AG08395 (cell line): Measurements from ENCODE around the gene GPC5.

Source experiments
- DNase-seq: peaks from one replicate; pipeline ENCODE4 v3.0.0; 2012; ENCODE audit warnings: mixed read lengths, low spot score

GPC5 gene

GRCh38 chr13:91454666-91455065 lies 56.2 kb downstream of the GPC5 start:
- DNase-seq = no peak

DNA sequence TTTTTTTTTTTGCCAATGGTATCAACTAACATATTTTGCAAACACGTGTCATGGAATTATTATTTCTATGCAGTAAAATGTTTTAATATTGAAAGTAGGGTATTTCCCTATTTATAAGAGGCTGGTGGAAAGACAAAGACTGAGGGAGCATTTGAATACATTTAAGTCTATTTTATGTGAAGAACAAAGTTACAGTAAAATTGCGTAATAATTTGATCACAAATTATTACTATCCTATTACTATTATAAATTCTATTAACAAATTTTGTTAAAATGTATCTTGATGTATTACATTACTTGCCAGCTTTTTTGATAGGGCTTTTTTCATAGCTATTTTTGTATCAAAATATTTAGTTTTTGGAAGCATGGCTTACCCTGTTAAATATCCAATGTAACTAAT lies 58.4 kb downstream of the GPC5 start:
- DNase-seq = no peak

DNA sequence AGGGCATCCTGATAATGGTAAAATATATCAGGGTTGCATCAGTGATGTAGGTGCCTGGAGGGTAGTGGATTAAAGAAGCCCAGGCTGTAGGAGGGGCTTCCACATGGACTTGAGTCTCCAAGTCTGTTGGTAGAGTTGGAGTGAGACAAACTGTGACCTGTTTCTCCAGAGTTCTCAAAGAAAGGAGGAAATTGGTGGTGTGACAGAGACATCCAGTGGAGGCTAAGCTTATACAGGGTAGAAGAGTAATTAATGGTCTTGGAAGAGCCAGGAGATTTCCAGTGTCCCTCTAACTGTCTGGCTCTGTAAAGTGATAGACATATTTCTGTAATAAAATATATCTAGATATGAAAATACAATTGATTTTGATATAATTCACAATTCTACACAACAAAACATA lies 61.1 kb downstream of the GPC5 start:
- no peak for DNase-seq

DNA sequence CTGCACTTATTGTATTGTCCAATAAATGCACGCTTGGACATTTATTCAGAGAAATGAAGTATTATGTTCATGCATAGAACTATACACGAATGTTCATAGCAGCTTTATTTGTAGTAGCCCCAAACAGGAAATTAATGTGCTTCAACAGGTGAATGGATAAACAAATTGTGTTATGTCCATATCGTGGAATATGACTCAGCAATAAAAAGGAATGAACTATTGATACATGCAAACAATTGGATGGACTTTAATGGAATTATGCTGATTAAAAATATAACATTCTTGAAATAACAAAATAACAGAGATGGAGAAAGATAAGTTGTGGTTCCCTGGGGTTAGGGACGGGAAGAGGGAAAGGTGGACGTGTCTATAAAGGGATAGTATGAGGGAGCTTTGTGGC lies 65.9 kb downstream of the GPC5 start:
- DNase-seq = no peak

DNA sequence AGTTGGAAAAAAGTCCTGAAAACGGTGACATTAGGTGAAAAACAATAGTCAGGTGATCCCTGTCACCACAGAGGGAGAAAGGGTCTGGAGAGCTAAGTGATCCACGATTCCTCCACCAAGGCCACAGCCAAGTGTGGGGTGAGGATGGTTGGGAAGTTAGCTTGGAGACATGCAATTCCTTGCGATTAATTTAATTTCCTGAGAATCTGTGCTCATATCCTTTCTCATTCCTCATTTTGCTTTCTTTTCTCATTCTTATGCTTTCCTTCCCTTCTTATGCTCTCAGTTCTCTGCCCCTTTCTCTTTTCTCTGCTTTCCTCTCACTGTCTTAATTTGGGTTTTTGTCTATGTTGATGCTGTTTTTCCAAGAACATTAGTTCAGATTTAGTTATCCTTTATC lies 68.8 kb downstream of the GPC5 start:
- DNase-seq = no peak

DNA sequence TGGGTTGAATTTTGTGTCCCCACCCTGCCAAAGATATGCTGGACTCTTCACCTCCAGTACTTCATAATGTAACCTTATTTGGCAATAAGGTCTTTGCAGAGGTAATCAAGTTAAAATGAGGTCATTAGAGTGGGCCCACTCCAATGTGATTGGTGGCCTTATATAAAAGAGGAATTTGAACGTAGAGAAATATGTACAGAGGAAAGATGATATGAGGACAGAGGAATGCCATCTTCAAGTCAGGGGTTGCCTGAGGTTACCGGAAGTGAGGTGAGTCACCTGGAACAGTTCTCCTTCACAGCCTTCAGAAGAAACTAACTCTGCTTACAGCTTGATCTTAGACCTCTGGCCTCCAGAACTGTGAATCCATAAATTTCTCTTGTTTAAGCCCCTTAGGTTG lies 69.9 kb downstream of the GPC5 start:
- no peak for DNase-seq

DNA sequence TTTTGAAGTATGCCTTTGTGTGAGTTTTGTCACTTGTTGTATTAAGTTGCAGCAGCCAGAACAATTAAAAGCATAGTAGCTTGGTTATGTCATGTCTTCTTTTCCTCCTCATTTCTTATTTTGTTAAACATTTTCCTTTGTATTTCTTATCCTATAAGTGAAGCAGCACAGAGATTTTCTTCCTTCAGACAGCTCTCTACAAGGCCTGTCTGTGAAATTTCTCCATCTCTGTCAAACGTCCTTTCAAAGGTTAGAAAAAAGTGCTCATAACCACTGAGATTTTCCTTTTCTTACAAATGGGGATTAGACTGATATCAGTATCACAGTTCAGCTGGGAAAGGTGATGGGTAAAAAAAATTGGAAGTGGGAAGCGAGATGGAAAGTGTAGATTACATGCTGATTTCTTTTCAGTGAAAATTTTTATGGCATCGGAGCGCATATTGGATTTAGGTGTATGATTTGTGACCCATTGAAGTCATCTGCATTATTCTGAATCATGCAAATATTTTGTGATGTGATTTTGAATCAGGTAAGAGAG lies 71.7 kb downstream of the GPC5 start:
- DNase-seq = no peak

DNA sequence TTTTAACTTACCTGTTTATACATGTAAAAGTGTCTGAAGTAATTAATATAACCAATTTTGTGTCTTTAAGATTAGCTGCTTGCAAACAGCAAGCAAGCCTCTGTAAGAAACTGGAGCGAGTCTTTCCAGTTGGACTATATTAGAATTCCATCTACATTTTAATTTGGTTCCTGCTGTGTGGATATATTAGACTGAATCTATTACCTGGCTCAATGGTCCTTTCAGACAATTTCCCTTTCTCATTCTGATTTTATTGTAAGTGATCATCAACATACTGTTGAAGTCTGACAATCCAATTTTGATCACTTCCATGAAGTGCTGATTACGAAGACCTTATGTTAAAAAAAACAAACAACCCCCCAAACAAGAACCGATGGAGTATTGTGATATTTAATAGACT lies 72.3 kb downstream of the GPC5 start:
- DNase-seq = no peak

DNA sequence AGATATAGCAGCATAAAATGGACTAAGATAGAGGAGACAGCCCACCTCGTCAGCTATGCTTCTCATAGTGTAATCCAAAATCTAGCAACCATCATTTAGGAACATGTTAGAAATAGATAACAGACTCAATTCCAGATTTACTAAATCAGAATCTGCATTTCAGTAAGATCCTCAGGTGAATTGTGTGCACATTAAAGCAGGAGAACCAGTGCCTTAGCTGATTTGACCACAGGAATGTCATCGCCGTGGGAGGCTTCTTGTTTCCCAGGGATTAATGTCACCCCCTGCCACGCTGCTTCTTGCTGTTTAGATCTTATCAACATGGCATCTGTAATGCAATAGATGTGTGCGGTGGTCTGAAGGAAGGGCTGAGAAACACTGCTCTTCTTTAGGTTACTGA lies 84.0 kb downstream of the GPC5 start:
- no peak for DNase-seq

- no peak for DNase-seq
Observed at GRCh38 chr13:91491980-91492379, 93.6 kb downstream of the GPC5 start.

GRCh38 chr13:91493442-91493841 lies 95.0 kb downstream of the GPC5 start:
- DNase-seq = no peak

GRCh38 chr13:91498298-91498697 lies 99.9 kb downstream of the GPC5 start:
- no peak for DNase-seq

DNA sequence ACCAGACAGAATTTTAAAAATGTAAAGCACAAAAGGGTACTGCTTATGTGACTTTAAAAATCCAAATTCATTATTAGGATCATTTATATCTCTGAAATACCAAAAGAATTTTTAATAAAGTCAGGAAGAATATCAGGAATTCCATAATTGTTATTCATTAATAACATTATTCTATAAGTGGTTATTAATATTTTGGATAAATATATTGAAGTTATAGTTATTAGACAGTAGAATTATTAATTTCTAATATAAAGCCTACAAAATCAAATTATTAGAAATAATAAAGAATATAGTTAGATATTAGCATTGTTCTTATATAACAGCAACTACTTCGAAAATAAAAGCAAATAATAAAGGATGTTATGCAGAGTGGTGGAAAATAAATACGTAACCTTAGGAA lies 105.8 kb downstream of the GPC5 start:
- no peak for DNase-seq

- DNase-seq = no peak
Observed at GRCh38 chr13:91506759-91507158, 108.3 kb downstream of the GPC5 start.

DNA sequence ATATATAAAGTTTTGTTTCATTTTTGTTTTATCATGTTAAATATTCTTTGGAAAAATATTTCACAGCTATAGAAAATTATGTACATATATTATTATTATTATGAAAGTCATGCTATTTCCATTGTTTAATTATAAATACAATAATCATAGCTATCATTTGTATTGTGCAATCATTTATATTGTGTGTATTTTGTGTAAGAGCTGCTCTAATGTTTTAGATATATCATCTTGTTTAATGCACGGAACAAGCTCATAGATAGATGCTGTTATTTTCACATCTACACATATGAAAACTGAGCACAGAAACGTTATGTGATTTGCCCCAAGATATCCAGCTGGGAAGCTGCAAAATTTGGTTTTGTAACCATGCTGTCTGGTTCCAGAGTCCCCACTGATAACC lies 111.6 kb downstream of the GPC5 start:
- DNase-seq = no peak

DNA sequence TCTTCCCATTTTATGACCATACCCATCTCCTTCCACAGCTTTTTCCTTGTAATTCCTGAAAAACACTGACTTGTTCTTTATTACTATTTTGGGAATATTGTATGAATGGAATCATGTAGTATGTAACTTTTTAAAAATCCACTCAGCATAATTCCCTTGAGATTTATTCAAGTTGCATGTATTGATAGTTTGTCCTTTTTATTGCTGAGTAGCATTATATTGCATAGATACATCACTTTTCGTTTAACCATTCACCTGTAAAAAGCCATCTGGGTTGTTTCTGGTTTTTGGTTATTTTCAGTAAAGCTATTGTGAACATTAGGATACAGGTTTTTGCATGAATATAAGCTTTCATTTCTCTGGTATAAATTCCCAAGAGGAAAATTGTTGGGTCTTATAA lies 115.4 kb downstream of the GPC5 start:
- DNase-seq = no peak

GRCh38 chr13:91516799-91517198 lies 118.4 kb downstream of the GPC5 start:
- no peak for DNase-seq

- DNase-seq = no peak
Observed at GRCh38 chr13:91520952-91521351, 122.5 kb downstream of the GPC5 start.

DNA sequence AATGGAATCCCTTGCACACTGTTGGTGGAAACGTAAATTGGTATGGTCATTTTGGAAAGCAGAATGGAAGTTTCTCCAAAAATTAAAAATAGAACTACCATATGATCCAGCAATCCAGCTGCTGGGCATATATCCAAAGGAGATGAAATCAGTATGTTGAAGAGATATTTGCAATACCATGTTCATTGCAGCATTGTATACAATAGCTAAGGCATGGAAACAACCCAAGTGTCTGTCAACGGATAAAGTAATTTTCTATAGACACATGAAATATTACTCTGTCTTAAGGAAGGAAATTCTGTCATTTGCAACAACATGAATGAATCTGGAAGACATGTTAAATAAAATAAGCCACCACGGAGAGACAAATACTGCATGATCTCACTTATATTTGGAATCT lies 124.7 kb downstream of the GPC5 start:
- DNase-seq = no peak

- DNase-seq = no peak
Observed at GRCh38 chr13:91526543-91527033, 128.2 kb downstream of the GPC5 start.

GRCh38 chr13:91529739-91530482 lies 131.5 kb downstream of the GPC5 start:
- no peak for DNase-seq

- DNase-seq = no peak
Observed at GRCh38 chr13:91531646-91532045, 133.2 kb downstream of the GPC5 start.

DNA sequence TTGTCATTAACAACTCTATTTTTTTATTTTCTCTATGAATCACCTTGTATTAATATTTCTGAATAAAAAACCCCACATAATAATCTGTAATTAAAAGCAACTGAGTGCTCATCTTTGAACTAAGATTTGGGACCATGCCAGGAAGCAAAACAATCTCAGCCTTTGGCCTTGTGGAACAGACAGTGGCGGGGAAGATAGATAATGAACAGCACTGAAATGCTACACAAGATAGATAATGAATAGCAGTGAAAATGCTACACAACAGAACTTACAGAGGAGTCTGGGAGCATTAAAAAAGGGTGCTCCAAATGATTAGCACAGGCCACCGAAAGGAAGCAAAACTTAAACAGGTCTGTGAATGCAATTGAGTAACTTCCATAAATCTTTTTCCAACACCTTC lies 134.9 kb downstream of the GPC5 start:
- DNase-seq = no peak

DNA sequence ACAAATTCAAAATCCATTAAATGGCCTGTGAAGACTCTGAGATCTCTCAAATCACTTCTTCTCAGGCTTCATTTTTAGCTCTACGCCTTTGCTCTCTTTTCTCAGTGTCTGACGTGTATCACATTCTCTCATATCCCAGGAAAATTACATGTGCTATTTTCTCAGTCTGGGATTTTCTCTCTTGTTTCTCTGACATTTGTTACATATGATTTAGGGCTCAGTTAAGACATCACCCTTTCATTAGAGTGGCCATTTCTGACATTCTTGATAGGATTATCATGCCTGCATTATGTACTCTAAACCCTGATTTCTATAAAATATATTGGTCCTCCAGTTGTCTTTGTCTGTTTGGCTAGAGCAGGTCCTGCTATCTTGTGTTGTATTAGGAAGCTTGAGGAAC lies 136.6 kb downstream of the GPC5 start:
- DNase-seq = no peak
